K562 (cell line): Measurements from ENCODE around the gene SERTAD1. TPM values are rescaled to one million over a fixed set of nuclear protein-coding genes. Genes with fewer than 3 reads are reported as not detected.

Experiments
- C11orf30 ChIP-seq: fragments of 450-650 bp; IDR thresholded peaks from 2 replicates; pipeline ENCODE4 v1.6.1; 2016; ENCODE audit warnings: low read depth, mild to moderate bottlenecking
- CHD2 ChIP-seq: IDR thresholded peaks from 2 replicates; pipeline ENCODE4 v1.6.1; 2011; ENCODE audit warnings: low read depth, low read length
- FOXK2 ChIP-seq, 2 experiments: fragments of 450-650 bp; IDR thresholded peaks in 1 of 2; conservative IDR thresholded peaks in 1 of 2; 2 replicates each; pipeline ENCODE4 v1.6.1; 2016; ENCODE audit warnings: low read depth in 2 of 2, mild to moderate bottlenecking in 1 of 2
- KAT8 ChIP-seq: fragments of 450-650 bp; IDR thresholded peaks from 2 replicates; pipeline ENCODE4 v1.6.1; 2016; ENCODE audit warnings: low read depth, mild to moderate bottlenecking
- L3MBTL2 ChIP-seq: fragments of 450-650 bp; IDR thresholded peaks from 2 replicates; pipeline ENCODE4 v1.6.1; 2016; ENCODE audit warnings: mild to moderate bottlenecking, moderate library complexity
- NONO ChIP-seq, 2 experiments: fragments of 200-400 bp in 1 of 2; fragments of 450-650 bp in 1 of 2; formaldehyde crosslinking in 1 of 2; IDR thresholded peaks; 2 replicates each; pipeline ENCODE4 v1.6.1; 2017; ENCODE audit warnings: low read depth in 2 of 2, mild to moderate bottlenecking in 2 of 2, moderate library complexity in 2 of 2, low read length in 1 of 2
- POLR2AphosphoS2 ChIP-seq: IDR thresholded peaks from 2 replicates; pipeline ENCODE4 v1.6.1; 2012; ENCODE audit warnings: low read length, improper control_type of control experiment
- POLR3G ChIP-seq: IDR thresholded peaks from 2 replicates; pipeline ENCODE4 v1.6.1; 2011; ENCODE audit not compliant: insufficient read length, insufficient replicate concordance; ENCODE audit errors: extremely low read depth
- PURB ChIP-seq: sonication (generic); formaldehyde crosslinking; IDR thresholded peaks from 2 replicates; pipeline ENCODE4 v1.9.0; 2021; ENCODE audit warnings: low read depth, mild to moderate bottlenecking, missing genetic modification reagents
- RAD21 ChIP-seq, 2 experiments: fragments of 250-450 bp in 1 of 2; fragments of 450-650 bp in 1 of 2; sonication (Bioruptor Pico) in 1 of 2; formaldehyde crosslinking in 1 of 2; IDR thresholded peaks in 1 of 2; conservative IDR thresholded peaks in 1 of 2; 2 replicates each; pipeline versions ENCODE4 v1.4.0 to v1.8.0; 2020 to 2022; ENCODE audit warnings: mild to moderate bottlenecking in 2 of 2, moderate library complexity in 1 of 2
- SMAD3 ChIP-seq: fragments of 450-650 bp; formaldehyde crosslinking; conservative IDR thresholded peaks from 2 replicates; pipeline ENCODE4 v1.4.0; 2020; ENCODE audit warnings: mild to moderate bottlenecking
- SRSF7 ChIP-seq: fragments of 200-400 bp; formaldehyde crosslinking; optimal IDR thresholded peaks from 2 replicates; pipeline ENCODE3; 2017; ENCODE audit warnings: mild to moderate bottlenecking, low read depth, low read length
- TBL1XR1 ChIP-seq, 2 experiments: IDR thresholded peaks; 2 replicates each; pipeline ENCODE4 v1.6.1; 2012; ENCODE audit warnings: improper control_type of control experiment in 2 of 2, low read length in 2 of 2, mild to moderate bottlenecking in 1 of 2
- XRCC3 ChIP-seq: fragments of 450-650 bp; IDR thresholded peaks from 2 replicates; pipeline ENCODE4 v1.6.1; 2017; ENCODE audit warnings: mild to moderate bottlenecking, moderate library complexity
- YBX1 ChIP-seq: fragments of 450-650 bp; IDR thresholded peaks from 2 replicates; pipeline ENCODE4 v1.7.1; 2016; ENCODE audit warnings: mild to moderate bottlenecking
- ZNF239 ChIP-seq: fragments of 250-450 bp; sonication (Bioruptor Pico); IDR thresholded peaks from 2 replicates; pipeline ENCODE4 v1.4.0; 2020; ENCODE audit warnings: mild to moderate bottlenecking
- ZNF316 ChIP-seq: fragments of 450-650 bp; IDR thresholded peaks from 2 replicates; pipeline ENCODE4 v1.6.1; 2016
- ZNF717 ChIP-seq: fragments of 250-450 bp; sonication (Bioruptor Pico); IDR thresholded peaks from 2 replicates; pipeline ENCODE4 v1.5.0; 2021
- ZNF785 ChIP-seq: fragments of 250-450 bp; sonication (Bioruptor Pico); IDR thresholded peaks from 2 replicates; pipeline ENCODE4 v1.4.0; 2020; ENCODE audit warnings: mild to moderate bottlenecking
- polyA plus RNA-seq, 8 experiments: library from polyadenylated mRNA; depleted of rRNA in 4 of 8; stranded (reverse) in 5 of 8; unstranded in 3 of 8; fragments of >200 nt; fragmentation: Nextera tagmentation in 2 of 8; fragmentation: Illumina TruSeq in 1 of 8; extraction: Ambion mirVana in 2 of 8; extraction: Trizol in 1 of 8; gene quantifications; 2 replicates each; pipeline versions ENCODE4 v1.2.1 to v1.2.3, GENCODE V29; 2011 to 2014; ENCODE audit warnings: inconsistent platforms in 1 of 8, missing spikeins in 1 of 8
- total RNA-seq, 7 experiments: library from RNA; depleted of rRNA in 6 of 7; stranded (reverse); fragments of >200 nt in 6 of 7; fragmentation: Illumina TruSeq in 2 of 7; extraction: Trizol in 2 of 7; gene quantifications; 2 replicates each; pipeline versions ENCODE4 v1.2.1 to v1.2.3, GENCODE V29; 2011 to 2021; ENCODE audit warnings: low replicate concordance in 1 of 7
- TF ChIP-seq, protein P1 (sequence below), 2 experiments: fragments of 450-650 bp; IDR thresholded peaks; 2 replicates each; pipeline ENCODE4 v1.6.1; 2018; ENCODE audit warnings: mild to moderate bottlenecking in 2 of 2, low read depth in 1 of 2; ENCODE audit not compliant: partially characterized antibody in 2 of 2
- TF ChIP-seq, protein P2 (sequence below): fragments of 250-450 bp; sonication (Bioruptor Pico); IDR thresholded peaks from 2 replicates; pipeline ENCODE4 v1.8.0; 2022; ENCODE audit warnings: inconsistent platforms
- TF ChIP-seq, protein P3 (sequence below): fragments of 450-650 bp; conservative IDR thresholded peaks from 2 replicates; pipeline ENCODE4 v1.6.1; 2016; ENCODE audit warnings: missing genetic modification characterization, low read depth, mild to moderate bottlenecking, missing compliant biosample characterization, moderate library complexity

SERTAD1 gene
- total and polyA plus RNA-seq, 9 of the 15 experiments (the other 6 are each of a cell fraction or from before 2014, with no cell fraction given), result 0.15 to 8.7 (median 4.9) TPM

DNA sequence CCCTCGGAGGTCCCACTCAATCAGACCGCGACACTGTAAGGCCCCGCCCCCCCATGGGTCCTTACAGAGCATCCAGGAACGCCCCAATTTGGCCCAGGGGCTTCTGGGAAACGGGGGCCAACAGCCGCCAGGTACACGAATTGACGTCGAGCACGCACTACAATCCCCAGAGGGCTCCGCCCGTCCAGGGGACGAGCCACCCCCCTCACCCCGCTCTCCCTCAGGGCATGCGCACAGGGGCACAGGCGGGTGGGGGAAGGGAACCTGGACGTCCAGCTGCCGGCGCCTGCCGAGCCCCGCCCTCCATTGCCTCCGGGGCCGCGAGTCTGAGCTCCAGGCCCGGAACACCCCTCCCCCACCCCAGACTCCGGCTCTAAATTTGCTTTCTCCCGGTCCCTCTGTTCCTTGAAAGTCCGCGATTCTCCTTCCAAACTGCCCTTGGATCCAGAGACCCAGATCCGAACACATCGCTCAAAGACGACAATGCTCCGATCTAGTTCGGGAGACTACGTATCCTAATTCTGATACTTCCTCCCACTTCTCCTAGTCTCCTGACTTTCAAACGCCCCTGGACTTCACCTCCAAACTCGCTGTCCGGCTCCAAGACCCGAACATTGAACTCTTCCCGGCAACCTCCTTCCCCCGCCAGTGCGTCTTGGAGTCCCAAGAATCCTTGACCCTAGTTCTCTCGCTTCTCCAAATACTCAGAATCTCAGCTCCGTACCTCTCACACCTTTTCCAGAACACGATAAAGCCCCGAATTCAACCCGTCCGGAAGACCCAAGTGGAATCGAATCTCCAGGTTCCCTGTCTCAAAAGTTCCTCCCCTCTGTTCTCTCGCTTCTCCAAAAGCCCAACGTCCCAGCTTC lies 17.6 kb upstream of the SERTAD1 start (continued):
- TF ChIP-seq PURB (no peak), ZNF785 (CRISPR knock-in tag) (no peak), C11orf30 (no peak), POLR3G (no peak), RAD21 (CRISPR knock-in tag; conservative IDR thresholded peaks at IDR 0.05 in 1 of 2, IDR thresholded peaks at IDR 0.05 in 1 of 2) (peak in 1 of 2 experiments; percentile 24; a peak in 1 of 4 replicates), YBX1 (no peak), L3MBTL2 (peak; percentile 61; the same call in 1 of the 2 replicates), FOXK2 (conservative IDR thresholded peaks at IDR 0.05 in 1 of 2, IDR thresholded peaks at IDR 0.05 in 1 of 2; ENCODE audit: low read depth in 2 of 2) (peak; percentile 45 to 62; a peak in 2 of 4 replicates), XRCC3 (no peak), SRSF7 (no peak), KAT8 (no peak), ZNF239 (CRISPR knock-in tag) (no peak), POLR2AphosphoS2 (peak; percentile 93; the same call in 1 of the 2 replicates), SMAD3 (peak; percentile 22; the same call in 1 of the 2 replicates), CHD2 (peak; percentile 78), ZNF717 (CRISPR knock-in tag) (no peak), TBL1XR1 (IDR thresholded peaks at IDR 0.05; ENCODE audit: low read length in 2 of 2) (peak; percentile 13 to 28; a peak in 1 of 4 replicates), NONO (IDR thresholded peaks at IDR 0.05; ENCODE audit: low read depth in 2 of 2, low read length in 1 of 2) (peak in 1 of 2 experiments; percentile 58; a peak in 1 of 4 replicates), ZNF316 (no peak)
- TF ChIP-seq, protein P1, sequence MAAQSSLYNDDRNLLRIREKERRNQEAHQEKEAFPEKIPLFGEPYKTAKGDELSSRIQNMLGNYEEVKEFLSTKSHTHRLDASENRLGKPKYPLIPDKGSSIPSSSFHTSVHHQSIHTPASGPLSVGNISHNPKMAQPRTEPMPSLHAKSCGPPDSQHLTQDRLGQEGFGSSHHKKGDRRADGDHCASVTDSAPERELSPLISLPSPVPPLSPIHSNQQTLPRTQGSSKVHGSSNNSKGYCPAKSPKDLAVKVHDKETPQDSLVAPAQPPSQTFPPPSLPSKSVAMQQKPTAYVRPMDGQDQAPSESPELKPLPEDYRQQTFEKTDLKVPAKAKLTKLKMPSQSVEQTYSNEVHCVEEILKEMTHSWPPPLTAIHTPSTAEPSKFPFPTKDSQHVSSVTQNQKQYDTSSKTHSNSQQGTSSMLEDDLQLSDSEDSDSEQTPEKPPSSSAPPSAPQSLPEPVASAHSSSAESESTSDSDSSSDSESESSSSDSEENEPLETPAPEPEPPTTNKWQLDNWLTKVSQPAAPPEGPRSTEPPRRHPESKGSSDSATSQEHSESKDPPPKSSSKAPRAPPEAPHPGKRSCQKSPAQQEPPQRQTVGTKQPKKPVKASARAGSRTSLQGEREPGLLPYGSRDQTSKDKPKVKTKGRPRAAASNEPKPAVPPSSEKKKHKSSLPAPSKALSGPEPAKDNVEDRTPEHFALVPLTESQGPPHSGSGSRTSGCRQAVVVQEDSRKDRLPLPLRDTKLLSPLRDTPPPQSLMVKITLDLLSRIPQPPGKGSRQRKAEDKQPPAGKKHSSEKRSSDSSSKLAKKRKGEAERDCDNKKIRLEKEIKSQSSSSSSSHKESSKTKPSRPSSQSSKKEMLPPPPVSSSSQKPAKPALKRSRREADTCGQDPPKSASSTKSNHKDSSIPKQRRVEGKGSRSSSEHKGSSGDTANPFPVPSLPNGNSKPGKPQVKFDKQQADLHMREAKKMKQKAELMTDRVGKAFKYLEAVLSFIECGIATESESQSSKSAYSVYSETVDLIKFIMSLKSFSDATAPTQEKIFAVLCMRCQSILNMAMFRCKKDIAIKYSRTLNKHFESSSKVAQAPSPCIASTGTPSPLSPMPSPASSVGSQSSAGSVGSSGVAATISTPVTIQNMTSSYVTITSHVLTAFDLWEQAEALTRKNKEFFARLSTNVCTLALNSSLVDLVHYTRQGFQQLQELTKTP (IDR thresholded peaks at IDR 0.05; ENCODE audit: low read depth in 1 of 2, partially characterized antibody in 2 of 2), result peak in 1 of 2 experiments; percentile 94
- TF ChIP-seq, protein P2, sequence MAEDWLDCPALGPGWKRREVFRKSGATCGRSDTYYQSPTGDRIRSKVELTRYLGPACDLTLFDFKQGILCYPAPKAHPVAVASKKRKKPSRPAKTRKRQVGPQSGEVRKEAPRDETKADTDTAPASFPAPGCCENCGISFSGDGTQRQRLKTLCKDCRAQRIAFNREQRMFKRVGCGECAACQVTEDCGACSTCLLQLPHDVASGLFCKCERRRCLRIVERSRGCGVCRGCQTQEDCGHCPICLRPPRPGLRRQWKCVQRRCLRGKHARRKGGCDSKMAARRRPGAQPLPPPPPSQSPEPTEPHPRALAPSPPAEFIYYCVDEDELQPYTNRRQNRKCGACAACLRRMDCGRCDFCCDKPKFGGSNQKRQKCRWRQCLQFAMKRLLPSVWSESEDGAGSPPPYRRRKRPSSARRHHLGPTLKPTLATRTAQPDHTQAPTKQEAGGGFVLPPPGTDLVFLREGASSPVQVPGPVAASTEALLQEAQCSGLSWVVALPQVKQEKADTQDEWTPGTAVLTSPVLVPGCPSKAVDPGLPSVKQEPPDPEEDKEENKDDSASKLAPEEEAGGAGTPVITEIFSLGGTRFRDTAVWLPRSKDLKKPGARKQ, result no peak
- TF ChIP-seq, protein P3, sequence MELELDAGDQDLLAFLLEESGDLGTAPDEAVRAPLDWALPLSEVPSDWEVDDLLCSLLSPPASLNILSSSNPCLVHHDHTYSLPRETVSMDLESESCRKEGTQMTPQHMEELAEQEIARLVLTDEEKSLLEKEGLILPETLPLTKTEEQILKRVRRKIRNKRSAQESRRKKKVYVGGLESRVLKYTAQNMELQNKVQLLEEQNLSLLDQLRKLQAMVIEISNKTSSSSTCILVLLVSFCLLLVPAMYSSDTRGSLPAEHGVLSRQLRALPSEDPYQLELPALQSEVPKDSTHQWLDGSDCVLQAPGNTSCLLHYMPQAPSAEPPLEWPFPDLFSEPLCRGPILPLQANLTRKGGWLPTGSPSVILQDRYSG (tag), result no peak
